T-helper 2 cell treated with Interferon-gamma antibody and Interleukin-4, amounts not matched to agents 5 μg/mL and 100 μg/mL, for 36 hours (primary cell): ENCODE measurements around the gene PDE1A.

Experiments
- DNase-seq: peaks from one replicate; pipeline ENCODE4 v3.0.0; 2021; ENCODE audit warnings: low spot score
- H3K27ac Mint-ChIP-seq: one replicate; pipeline ENCODE4 v1.8.0; 2021; ENCODE audit warnings: mild to moderate bottlenecking, mixed read lengths
- H3K27me3 Mint-ChIP-seq: one replicate; pipeline ENCODE4 v1.8.0; 2021; ENCODE audit warnings: low read depth, mixed read lengths
- H3K36me3 Mint-ChIP-seq: one replicate; pipeline ENCODE4 v1.8.0; 2021; ENCODE audit warnings: low read depth, mixed read lengths
- H3K4me1 Mint-ChIP-seq: one replicate; pipeline ENCODE4 v1.8.0; 2021; ENCODE audit warnings: low read depth, mixed read lengths
- H3K4me3 Mint-ChIP-seq: one replicate; pipeline ENCODE4 v1.8.0; 2022; ENCODE audit warnings: mild to moderate bottlenecking, moderate library complexity, mixed read lengths
- H3K9me3 Mint-ChIP-seq: one replicate; pipeline ENCODE4 v1.8.0; 2021; ENCODE audit warnings: mixed read lengths

Gene PDE1A

GRCh38 chr2:182132605-182133004, 294.2 kb downstream of the PDE1A start:
- H3K9me3 Mint-ChIP-seq = no peaks in the 10 kb centered on the region
- no peak overlapping the region for H3K4me3 Mint-ChIP-seq
- no peak overlapping the region for H3K27ac Mint-ChIP-seq
- no peaks in the 10 kb centered on the region for H3K27me3 Mint-ChIP-seq
- H3K4me1 Mint-ChIP-seq = no peaks in the 10 kb centered on the region
- DNase-seq = no peak
- no peaks in the 10 kb centered on the region for H3K36me3 Mint-ChIP-seq

GRCh38 chr2:182128821-182129707, 297.8 kb downstream of the PDE1A start:
- H3K36me3 Mint-ChIP-seq = no peaks in the 10 kb centered on the region
- H3K27me3 Mint-ChIP-seq = no peaks in the 10 kb centered on the region
- H3K4me3 Mint-ChIP-seq = no peak overlapping the region
- no peaks in the 10 kb centered on the region for H3K9me3 Mint-ChIP-seq
- no peak overlapping the region for H3K27ac Mint-ChIP-seq
- H3K4me1 Mint-ChIP-seq = no peaks in the 10 kb centered on the region
- no peak for DNase-seq

GRCh38 chr2:182117196-182117595, 309.6 kb downstream of the PDE1A start:
- Mint-ChIP-seq H3K36me3 (no peaks in the 10 kb centered on the region), H3K4me1 (no peaks in the 10 kb centered on the region), H3K27me3 (no peaks in the 10 kb centered on the region), H3K27ac (no peak overlapping the region), H3K9me3 (no peaks in the 10 kb centered on the region), H3K4me3 (no peak overlapping the region)
- DNase-seq = no peak

- H3K36me3 Mint-ChIP-seq = no peaks in the 10 kb centered on the region
- H3K27me3 Mint-ChIP-seq = no peaks in the 10 kb centered on the region
- H3K4me1 Mint-ChIP-seq = no peaks in the 10 kb centered on the region
- no peak overlapping the region for H3K27ac Mint-ChIP-seq
- H3K4me3 Mint-ChIP-seq = no peak overlapping the region
- no peak for DNase-seq
- H3K9me3 Mint-ChIP-seq = no peaks in the 10 kb centered on the region
Observed at GRCh38 chr2:182116774-182117173, 310.1 kb downstream of the PDE1A start.

- no peak for DNase-seq
- Mint-ChIP-seq H3K27ac (no peak overlapping the region), H3K4me3 (no peak overlapping the region), H3K4me1 (no peaks in the 10 kb centered on the region), H3K36me3 (no peaks in the 10 kb centered on the region), H3K9me3 (no peaks in the 10 kb centered on the region), H3K27me3 (no peaks in the 10 kb centered on the region)
Observed at GRCh38 chr2:182115258-182115657, 311.6 kb downstream of the PDE1A start.

GRCh38 chr2:182113334-182113733, 313.5 kb downstream of the PDE1A start:
- H3K27me3 Mint-ChIP-seq = no peaks in the 10 kb centered on the region
- no peak overlapping the region for H3K4me3 Mint-ChIP-seq
- no peaks in the 10 kb centered on the region for H3K9me3 Mint-ChIP-seq

GRCh38 chr2:182110347-182110746, 316.5 kb downstream of the PDE1A start:
- no peak overlapping the region for H3K4me3 Mint-ChIP-seq
- no peaks in the 10 kb centered on the region for H3K9me3 Mint-ChIP-seq
- H3K4me1 Mint-ChIP-seq = no peaks in the 10 kb centered on the region
- no peak overlapping the region for H3K27ac Mint-ChIP-seq
- H3K36me3 Mint-ChIP-seq = no peaks in the 10 kb centered on the region
- DNase-seq = no peak
- H3K27me3 Mint-ChIP-seq = no peaks in the 10 kb centered on the region

More at GRCh38 chr2:182113334-182113733, 313.5 kb downstream of the PDE1A start:
- no peaks in the 10 kb centered on the region for H3K36me3 Mint-ChIP-seq
- H3K4me1 Mint-ChIP-seq = no peaks in the 10 kb centered on the region
- DNase-seq = no peak
- H3K27ac Mint-ChIP-seq = no peak overlapping the region

- H3K4me3 Mint-ChIP-seq = no peak overlapping the region
- no peaks in the 10 kb centered on the region for H3K36me3 Mint-ChIP-seq
- H3K27me3 Mint-ChIP-seq = no peaks in the 10 kb centered on the region
- H3K4me1 Mint-ChIP-seq = no peaks in the 10 kb centered on the region
- H3K27ac Mint-ChIP-seq = no peak overlapping the region
- H3K9me3 Mint-ChIP-seq = no peaks in the 10 kb centered on the region
- no peak for DNase-seq
Observed at GRCh38 chr2:182103526-182103925, 323.3 kb downstream of the PDE1A start.

GRCh38 chr2:182101263-182101662, 325.6 kb downstream of the PDE1A start:
- Mint-ChIP-seq H3K27ac (no peak overlapping the region), H3K36me3 (no peaks in the 10 kb centered on the region), H3K9me3 (no peaks in the 10 kb centered on the region), H3K27me3 (peaks cover 2% of the 10 kb centered on the region), H3K4me1 (no peaks in the 10 kb centered on the region), H3K4me3 (no peak overlapping the region)
- DNase-seq = no peak

- no peak overlapping the region for H3K4me3 Mint-ChIP-seq
- peaks cover 2% of the 10 kb centered on the region for H3K27me3 Mint-ChIP-seq
- no peaks in the 10 kb centered on the region for H3K9me3 Mint-ChIP-seq
- no peak for DNase-seq
- H3K36me3 Mint-ChIP-seq = no peaks in the 10 kb centered on the region
- H3K27ac Mint-ChIP-seq = no peak overlapping the region
- H3K4me1 Mint-ChIP-seq = no peaks in the 10 kb centered on the region
Observed at GRCh38 chr2:182098648-182099047, 328.2 kb downstream of the PDE1A start.

- Mint-ChIP-seq H3K36me3 (no peaks in the 10 kb centered on the region), H3K4me3 (no peak overlapping the region), H3K9me3 (no peaks in the 10 kb centered on the region), H3K27ac (no peak overlapping the region), H3K27me3 (peaks cover 2% of the 10 kb centered on the region), H3K4me1 (no peaks in the 10 kb centered on the region)
- DNase-seq = no peak
Observed at GRCh38 chr2:182097571-182098164, 329.2 kb downstream of the PDE1A start.

- Mint-ChIP-seq H3K36me3 (no peaks in the 10 kb centered on the region), H3K4me3 (no peak overlapping the region)
Observed at GRCh38 chr2:182090486-182090885, 336.4 kb downstream of the PDE1A start.

More at GRCh38 chr2:182090486-182090885, 336.4 kb downstream of the PDE1A start:
- Mint-ChIP-seq H3K27ac (no peak overlapping the region), H3K9me3 (no peaks in the 10 kb centered on the region), H3K4me1 (no peaks in the 10 kb centered on the region), H3K27me3 (peaks cover 4% of the 10 kb centered on the region)
- no peak for DNase-seq
